A673 (cell line): ENCODE results near the gene KRTAP4-3. TPM values are rescaled to one million over a fixed set of nuclear protein-coding genes. Genes with fewer than 3 reads are reported as not detected.

ENCODE experiments used
- BruUV-seq: library from RNA; stranded (reverse); fragments of 400-500 nt; replicated peaks from 2 replicates; lab custom pipeline; 2021; lab: Mats Ljungman, UMichigan
- CTCF ChIA-PET: fragments of 300-600 bp; sonication (Branson Sonifier 250); formaldehyde crosslinking; loops from one replicate; lab custom pipeline; 2022; ENCODE audit warnings: antibody characterized with exemption; lab: Charles Lee
- POLR2A ChIA-PET: fragments of 300-600 bp; sonication (Branson Sonifier 250); formaldehyde crosslinking; loops from one replicate; lab custom pipeline; 2022; ENCODE audit warnings: antibody characterized with exemption; ENCODE audit not compliant: low non-redundant PET; lab: Charles Lee
- DNase-seq: peaks from one replicate; pipeline ENCODE4 v3.0.0-alpha.2; 2015; ENCODE audit warnings: low spot score
- H3K27ac ChIP-seq: fragments of 200-600 bp; sonication (generic); 2 replicates; pipeline ENCODE4 v1.5.1; 2016; ENCODE audit warnings: mixed run types, low read depth, mild to moderate bottlenecking, mixed read lengths, antibody characterized with exemption, low read length; ENCODE audit not compliant: poor library complexity, severe bottlenecking
- H3K27me3 ChIP-seq: fragments of 200-600 bp; sonication (generic); replicated peaks from 2 replicates; pipeline ENCODE4 v1.6.1; 2017; ENCODE audit warnings: mixed run types, low read depth, mild to moderate bottlenecking, mixed read lengths, antibody characterized with exemption, low read length; ENCODE audit not compliant: insufficient read depth, poor library complexity
- H3K36me3 ChIP-seq: fragments of 200-600 bp; sonication (generic); 2 replicates; pipeline ENCODE4 v1.6.1; 2016; ENCODE audit warnings: mixed run types, mild to moderate bottlenecking, mixed read lengths, antibody characterized with exemption, low read length; ENCODE audit not compliant: insufficient read depth, poor library complexity, severe bottlenecking
- H3K4me1 ChIP-seq: fragments of 200-600 bp; sonication (generic); 2 replicates; pipeline ENCODE4 v1.6.1; 2017; ENCODE audit warnings: mixed run types, mild to moderate bottlenecking, mixed read lengths, antibody characterized with exemption, low read length; ENCODE audit not compliant: insufficient read depth, poor library complexity, severe bottlenecking
- H3K4me3 ChIP-seq: fragments of 200-600 bp; sonication (generic); 2 replicates; pipeline ENCODE4 v1.5.1; 2016; ENCODE audit warnings: low read depth, mixed run types, mild to moderate bottlenecking, mixed read lengths, low read length; ENCODE audit not compliant: poor library complexity, severe bottlenecking
- H3K9me3 ChIP-seq: fragments of 200-600 bp; sonication (generic); 2 replicates; pipeline ENCODE4 v1.6.1; 2016; ENCODE audit warnings: mixed run types, low read depth, mild to moderate bottlenecking, mixed read lengths, antibody characterized with exemption, low read length; ENCODE audit not compliant: poor library complexity, severe bottlenecking
- CTCF ChIP-seq: fragments of 300-800, 200-600 bp; sonication (generic); conservative IDR thresholded peaks from 2 replicates; pipeline ENCODE4 v1.5.1; 2017; ENCODE audit warnings: low read depth, mild to moderate bottlenecking, antibody characterized with exemption, low read length, moderate library complexity, mixed read lengths
- EZH2 ChIP-seq: fragments of 200-600 bp; sonication (generic); IDR thresholded peaks from 2 replicates; pipeline ENCODE4 v1.6.1; 2017; ENCODE audit warnings: borderline replicate concordance, low read depth, mild to moderate bottlenecking, mixed read lengths, antibody characterized with exemption, low read length; ENCODE audit not compliant: poor library complexity, severe bottlenecking
- intact Hi-C: fragments of 100-400 bp; cut with micrococcal nuclease; formaldehyde crosslinking; loops from one replicate; pipeline ENCODE4 v1.10.0; 2022; ENCODE audit not compliant: unreplicated experiment
- total RNA-seq: library from RNA; stranded (reverse); gene quantifications from 2 replicates; pipeline ENCODE4 v1.2.3, GENCODE V29; 2021

The KRTAP4-3 gene
- total RNA-seq, 1 experiment from 2014 or later = not detected

- no peaks in the 10 kb centered on the region for H3K9me3 ChIP-seq
- DNase-seq = no peak
- no peaks in the 10 kb centered on the region for H3K4me1 ChIP-seq
- ChIA-PET CTCF (no interaction called here), POLR2A (no interaction called here)
- H3K4me3 ChIP-seq = no peak overlapping the region
- no peak overlapping the region for H3K27ac ChIP-seq
- no peak for TF ChIP-seq CTCF
- no peak for TF ChIP-seq EZH2
- no peaks in the 10 kb centered on the region for H3K27me3 ChIP-seq
- H3K36me3 ChIP-seq = no peaks in the 10 kb centered on the region
- intact Hi-C loops = no loop called here
- no TSS peak for BruUV-seq
Measured at GRCh38 chr17:41211845-41212466, 43.9 kb upstream of the KRTAP4-3 start.

GRCh38 chr17:41199421-41200078, 31.5 kb upstream of the KRTAP4-3 start:
- H3K4me1 ChIP-seq = no peaks in the 10 kb centered on the region
- TF ChIP-seq CTCF (no peak), EZH2 (no peak)
- H3K4me3 ChIP-seq = no peak overlapping the region
- no peaks in the 10 kb centered on the region for H3K36me3 ChIP-seq
- intact Hi-C loops = no loop called here
- H3K27me3 ChIP-seq = no peaks in the 10 kb centered on the region
- no peak overlapping the region for H3K27ac ChIP-seq
- BruUV-seq = no TSS peak
- H3K9me3 ChIP-seq = no peaks in the 10 kb centered on the region
- no peak for DNase-seq
- ChIA-PET CTCF (no interaction called here), POLR2A (no interaction called here)

- CTCF ChIA-PET = no interaction called here
- BruUV-seq = no TSS peak
- Histone ChIP-seq H3K27ac (no peak overlapping the region), H3K36me3 (no peaks in the 10 kb centered on the region), H3K27me3 (no peaks in the 10 kb centered on the region), H3K4me3 (no peak overlapping the region), H3K4me1 (no peaks in the 10 kb centered on the region), H3K9me3 (no peaks in the 10 kb centered on the region)
- no peak for DNase-seq
- TF ChIP-seq CTCF (no peak), EZH2 (no peak)
- POLR2A ChIA-PET = no interaction called here
- intact Hi-C loops = no loop called here
Measured at GRCh38 chr17:41196068-41196467, 28.0 kb upstream of the KRTAP4-3 start.
